GM13977 (cell line): ENCODE results near the gene CYP2A6.
"Not testable (repeated sequence)": the region's sequence is repeated elsewhere in the genome, so short reads cannot be mapped to it uniquely, and the experiment has no call there.

ENCODE experiments used
- DNase-seq: peaks from one replicate; pipeline ENCODE4 v3.0.0; 2012; ENCODE audit warnings: low spot score
- in situ Hi-C: fragments of 300-500 bp; cut with MboI; formaldehyde crosslinking; loops from one replicate; pipeline ENCODE4 v1.12.0; 2022; ENCODE audit warnings: low sequenced_read_pairs, low pct_unique_long_range_greater_than_20kb, mixed read lengths, inconsistent platforms; ENCODE audit not compliant: unreplicated experiment
- TF ChIP-seq, protein P1 (sequence below): IDR thresholded peaks from 2 replicates; pipeline ENCODE4 v1.5.1; 2012; ENCODE audit warnings: mild to moderate bottlenecking, control low read depth; ENCODE audit not compliant: insufficient read depth; ENCODE audit errors: extremely low read depth, missing control alignments

The CYP2A6 gene

DNA sequence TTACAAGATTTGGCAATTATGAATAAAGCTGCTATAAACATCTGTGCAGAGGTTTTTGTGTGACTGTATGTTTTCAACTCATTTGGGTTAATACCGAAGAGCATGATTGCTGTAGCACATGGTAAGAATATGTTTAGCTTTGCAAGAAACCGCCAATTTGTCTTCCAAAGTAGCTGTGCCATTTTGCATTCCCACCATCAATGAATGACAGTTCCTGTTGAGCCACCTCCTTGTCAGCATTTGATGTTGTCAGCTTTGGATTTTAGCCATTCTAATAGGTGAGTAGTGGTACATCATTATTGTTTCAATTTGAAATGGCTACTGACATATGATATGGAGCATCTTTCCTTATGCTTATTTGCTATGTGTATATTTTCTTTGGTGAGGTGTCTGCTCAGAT, 23.6 kb upstream of the CYP2A6 start:
- in situ Hi-C loops, DNase-seq: not testable (repeated sequence)

DNA sequence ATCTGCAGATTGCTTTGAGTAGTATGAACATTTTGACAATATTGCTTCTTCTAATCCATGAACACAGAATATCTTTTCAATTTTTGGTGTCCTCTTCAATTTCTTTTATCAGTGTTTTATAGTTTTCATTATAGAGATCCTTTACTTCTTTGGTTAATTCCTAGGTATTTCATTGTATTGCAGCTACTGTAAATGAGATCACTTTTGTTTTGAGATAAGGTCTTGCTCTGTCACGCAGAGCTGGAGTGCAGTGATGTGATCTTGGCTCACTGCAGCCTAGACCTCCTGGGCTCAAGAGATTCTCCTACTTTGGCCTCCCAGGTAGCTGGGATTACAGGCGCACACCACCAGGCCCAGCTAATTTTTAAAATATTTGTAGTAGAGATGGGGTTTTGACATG, 22.0 kb upstream of the CYP2A6 start:
- in situ Hi-C loops: no loop called here
- TF ChIP-seq, protein P1, sequence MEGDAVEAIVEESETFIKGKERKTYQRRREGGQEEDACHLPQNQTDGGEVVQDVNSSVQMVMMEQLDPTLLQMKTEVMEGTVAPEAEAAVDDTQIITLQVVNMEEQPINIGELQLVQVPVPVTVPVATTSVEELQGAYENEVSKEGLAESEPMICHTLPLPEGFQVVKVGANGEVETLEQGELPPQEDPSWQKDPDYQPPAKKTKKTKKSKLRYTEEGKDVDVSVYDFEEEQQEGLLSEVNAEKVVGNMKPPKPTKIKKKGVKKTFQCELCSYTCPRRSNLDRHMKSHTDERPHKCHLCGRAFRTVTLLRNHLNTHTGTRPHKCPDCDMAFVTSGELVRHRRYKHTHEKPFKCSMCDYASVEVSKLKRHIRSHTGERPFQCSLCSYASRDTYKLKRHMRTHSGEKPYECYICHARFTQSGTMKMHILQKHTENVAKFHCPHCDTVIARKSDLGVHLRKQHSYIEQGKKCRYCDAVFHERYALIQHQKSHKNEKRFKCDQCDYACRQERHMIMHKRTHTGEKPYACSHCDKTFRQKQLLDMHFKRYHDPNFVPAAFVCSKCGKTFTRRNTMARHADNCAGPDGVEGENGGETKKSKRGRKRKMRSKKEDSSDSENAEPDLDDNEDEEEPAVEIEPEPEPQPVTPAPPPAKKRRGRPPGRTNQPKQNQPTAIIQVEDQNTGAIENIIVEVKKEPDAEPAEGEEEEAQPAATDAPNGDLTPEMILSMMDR: no peak
- no peak for DNase-seq

DNA sequence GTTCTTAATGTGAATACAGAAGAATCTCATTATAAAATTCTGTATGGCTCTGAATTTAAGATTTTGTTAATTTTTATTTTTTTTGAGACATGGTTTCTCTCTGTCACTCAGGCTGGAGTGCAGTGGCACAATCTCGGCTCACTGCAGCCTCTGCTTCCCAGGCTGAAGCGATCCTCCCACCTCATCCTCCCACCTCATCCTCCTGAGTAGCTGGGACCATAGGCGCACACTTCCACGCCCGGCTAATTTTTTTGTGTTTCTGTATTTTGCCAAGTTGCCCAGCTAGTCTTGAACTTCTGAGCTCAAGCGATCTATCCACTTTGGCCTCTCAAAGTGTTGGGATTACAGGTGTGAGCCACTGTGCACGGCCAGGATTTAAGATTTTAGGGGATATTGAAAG, 17.5 kb upstream of the CYP2A6 start:
- DNase-seq: no peak
- TF ChIP-seq, protein P1: no peak
- in situ Hi-C loops: no loop called here

DNA sequence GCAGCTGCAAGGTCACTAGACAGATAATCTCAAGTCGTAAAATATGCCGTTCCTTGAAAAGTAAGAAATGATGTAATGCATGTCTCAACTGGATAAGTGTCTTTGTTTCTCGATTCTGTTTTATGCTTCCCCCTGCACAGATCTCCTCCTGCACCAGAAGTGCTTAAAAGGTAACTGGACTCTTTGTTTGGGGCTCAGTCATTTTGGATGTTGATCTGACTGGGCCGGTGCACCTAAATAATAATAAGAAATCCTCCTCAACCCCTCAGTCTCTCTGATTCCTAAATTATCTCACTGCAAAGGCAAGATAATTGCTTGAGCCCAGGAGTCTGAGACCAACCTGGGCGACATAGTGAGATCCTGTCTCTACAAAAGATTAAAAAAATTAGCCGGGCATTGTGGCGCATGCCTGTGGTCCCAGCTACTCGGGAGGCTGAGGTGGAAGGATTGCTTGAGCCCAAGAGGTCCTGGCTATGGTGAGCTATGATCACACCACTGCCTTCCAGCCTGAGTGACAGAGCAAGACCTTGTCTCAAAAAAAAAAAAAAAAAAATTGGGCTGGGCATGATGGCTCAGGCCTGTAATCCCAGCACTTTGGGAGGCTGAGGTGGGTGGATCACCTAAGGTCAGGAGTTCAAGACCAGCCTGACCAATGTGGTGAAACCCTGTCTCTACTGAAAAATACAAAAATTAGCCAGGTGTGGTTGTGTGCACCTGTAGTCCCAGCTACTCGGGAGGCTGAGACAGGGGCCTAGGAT, 14.7 kb upstream of the CYP2A6 start:
- in situ Hi-C loops, DNase-seq: not testable (repeated sequence)

DNA sequence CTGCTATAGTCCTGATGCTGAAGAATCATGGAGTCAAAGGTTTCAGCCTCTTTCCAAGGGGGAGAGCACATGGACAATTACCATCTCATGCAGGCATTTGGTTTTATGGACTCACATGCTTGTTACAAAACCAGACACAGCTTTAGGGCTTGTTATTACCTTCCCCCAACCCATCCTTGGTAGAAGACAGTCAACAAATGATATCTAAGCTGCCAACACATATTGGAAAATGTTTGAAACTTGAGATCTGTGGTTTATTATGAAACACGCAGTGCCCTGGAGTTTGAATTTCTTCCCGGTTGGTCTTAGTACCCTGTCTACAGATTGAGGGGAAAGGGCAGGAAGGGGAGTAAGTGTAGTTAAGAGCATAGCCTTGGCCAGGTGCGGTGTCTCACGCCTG, 12.5 kb upstream of the CYP2A6 start:
- DNase-seq: no peak
- TF ChIP-seq, protein P1: no peak

DNA sequence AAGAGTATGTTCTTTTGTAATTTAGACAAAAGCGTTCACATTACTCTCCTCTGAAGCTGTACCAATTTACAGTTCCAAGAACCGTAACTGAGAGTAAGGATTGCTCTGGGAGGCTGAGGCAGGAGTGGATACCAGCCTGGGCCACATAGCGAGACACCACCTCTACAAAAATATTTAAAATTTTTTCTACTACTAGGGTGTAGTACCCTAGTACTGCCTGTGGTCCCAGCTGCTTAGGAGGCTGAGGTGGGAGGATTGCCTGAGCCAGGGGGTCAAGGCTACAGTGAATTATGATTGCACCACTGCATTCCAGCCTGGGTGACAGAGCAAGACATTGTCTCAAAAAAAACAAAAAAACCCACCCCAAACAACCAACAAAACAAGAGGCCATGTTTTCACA, 12.1 kb upstream of the CYP2A6 start:
- in situ Hi-C loops: no loop called here

More for the DNA sequence above, 12.5 kb upstream of the CYP2A6 start:
- in situ Hi-C loops: no loop called here

DNA sequence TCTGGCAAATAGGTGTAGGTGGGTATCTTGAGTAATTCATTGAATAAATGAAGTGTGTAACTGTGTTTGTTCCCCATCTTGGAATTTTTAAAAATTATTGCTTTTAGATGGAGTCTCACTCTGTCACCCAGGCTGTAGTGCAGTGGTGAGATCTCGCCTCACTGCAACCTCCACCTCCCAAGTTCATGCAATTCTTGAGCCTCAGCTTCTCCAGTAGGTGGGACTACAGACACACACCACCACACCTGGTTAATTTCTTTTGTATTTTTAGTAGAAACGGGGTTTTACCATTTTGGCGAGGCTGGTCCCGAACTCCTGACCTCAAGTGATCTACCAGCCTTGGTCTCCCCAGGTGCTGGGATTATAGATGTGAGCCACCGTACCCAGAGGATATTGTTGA, 7.9 kb upstream of the CYP2A6 start:
- in situ Hi-C loops: no loop called here
- TF ChIP-seq, protein P1: no peak
- DNase-seq: no peak

More for the DNA sequence above, 12.1 kb upstream of the CYP2A6 start:
- no peak for DNase-seq
- TF ChIP-seq, protein P1: no peak

DNA sequence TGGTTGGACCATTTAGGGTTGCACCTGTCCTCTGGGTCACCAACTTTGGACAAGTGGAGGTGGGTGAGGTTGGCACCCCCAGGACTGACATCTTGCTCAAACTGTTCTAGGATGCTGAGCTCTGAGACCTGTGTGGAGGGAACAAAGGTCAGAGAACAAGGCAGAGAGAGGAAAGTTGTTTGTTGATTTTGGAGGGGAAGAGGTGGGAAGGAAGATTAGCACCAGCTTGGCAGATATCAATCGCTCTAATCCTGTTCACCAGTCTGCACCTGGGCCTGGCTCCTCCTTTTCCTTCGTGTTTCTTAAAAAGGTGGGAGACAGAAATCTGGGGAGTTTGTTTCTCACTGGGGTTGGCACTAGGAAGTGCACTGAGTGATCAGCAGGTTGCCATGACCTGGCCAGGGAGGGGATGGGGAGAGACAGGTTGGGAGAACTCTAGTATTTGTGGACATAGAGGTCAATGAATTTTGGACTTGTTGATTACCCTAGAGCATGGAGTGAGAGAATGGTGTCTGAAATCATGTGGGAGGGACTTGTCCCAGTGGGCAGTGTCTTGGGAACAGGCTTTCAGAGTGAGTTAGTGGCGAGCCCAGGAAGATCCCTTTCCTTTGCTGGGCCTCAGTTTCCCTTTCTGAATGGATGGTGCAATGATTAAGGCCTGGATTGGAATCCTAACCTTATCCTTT, 2.4 kb upstream of the CYP2A6 start:
- in situ Hi-C loops, DNase-seq: not testable (repeated sequence)

DNA sequence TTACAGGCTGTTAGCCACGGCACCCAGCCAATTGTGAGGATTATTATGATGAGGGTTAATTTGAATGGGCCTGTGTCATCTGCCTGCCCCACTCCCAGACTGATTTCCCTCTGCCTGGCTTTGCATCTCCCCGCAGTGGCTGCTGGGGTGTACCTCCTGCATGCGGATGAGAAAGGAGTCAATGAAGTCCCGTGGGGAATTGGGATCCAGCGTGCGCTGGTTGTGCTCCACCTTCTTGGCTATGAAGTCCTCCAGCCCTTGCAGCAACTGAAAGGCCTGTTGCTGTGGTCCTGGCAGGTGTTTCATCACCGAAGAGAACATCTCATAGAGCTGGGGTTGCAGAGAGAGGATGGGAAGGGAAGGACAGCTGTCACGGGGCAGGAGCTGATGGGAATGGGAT, 3.5 kb downstream of the CYP2A6 start:
- in situ Hi-C loops, DNase-seq: not testable (repeated sequence)

DNA sequence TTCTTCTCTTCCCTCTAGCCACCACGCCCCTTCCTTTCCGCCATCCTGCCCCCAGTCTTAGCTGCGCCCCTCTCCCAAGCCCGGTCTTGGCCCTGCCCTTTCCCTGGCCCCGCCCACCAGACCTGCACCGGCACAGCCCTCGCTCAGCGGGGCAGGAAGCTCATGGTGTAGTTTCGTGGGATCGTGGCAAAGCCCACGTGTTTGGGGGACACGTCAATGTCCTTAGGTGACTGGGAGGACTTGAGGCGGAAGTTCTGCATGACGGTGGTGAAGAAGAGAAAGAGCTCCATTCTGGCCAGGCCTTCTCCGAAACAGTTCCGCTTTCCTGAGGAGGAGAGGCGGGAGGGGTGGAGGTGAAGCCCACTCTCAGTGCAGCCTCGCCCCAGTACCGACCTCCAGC, 6.6 kb downstream of the CYP2A6 start:
- in situ Hi-C loops, DNase-seq: not testable (repeated sequence)

DNA sequence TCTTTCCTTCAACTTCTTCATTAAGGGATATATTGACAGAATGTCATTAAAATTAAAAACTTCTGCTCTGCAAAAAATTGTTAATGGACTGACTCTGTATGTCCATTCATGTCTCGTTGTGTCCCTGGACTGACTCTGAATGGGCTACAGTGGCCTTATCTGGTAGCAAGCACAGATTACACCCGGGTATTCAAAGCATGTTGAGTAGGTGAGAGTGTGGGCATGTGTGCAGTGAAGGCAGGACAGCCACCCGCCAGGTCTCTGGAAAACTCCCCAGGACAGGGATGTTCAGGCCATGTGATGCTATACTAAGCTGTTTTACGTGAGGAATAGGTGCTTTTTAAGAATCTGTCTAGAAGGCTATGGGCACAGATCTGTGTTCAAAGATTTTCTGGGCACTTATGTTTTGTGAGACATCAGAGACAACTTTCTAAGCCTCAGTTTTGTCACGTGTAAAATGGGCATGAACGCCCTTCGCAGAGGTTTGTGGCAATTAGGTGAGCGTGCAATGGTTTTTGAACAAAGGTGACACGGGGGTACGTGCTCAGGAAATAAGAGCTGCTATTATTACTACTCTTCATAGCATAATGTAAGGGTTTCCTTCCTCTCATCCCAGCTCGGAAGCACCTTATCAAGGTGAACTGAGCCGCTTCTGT, 7.1 kb downstream of the CYP2A6 start:
- DNase-seq, in situ Hi-C loops: not testable (repeated sequence)
